Spleen (tissue), 11 donors: ENCODE data around the gene METTL9. TPM values are rescaled to one million over a fixed set of nuclear protein-coding genes. Genes with fewer than 3 reads are reported as not detected.
"Not testable (repeated sequence)": the region's sequence is repeated elsewhere in the genome, so short reads cannot be mapped to it uniquely, and the experiment has no call there.

Experiments
- DNase-seq: peaks from one replicate; pipeline ENCODE4 v3.0.0-alpha.2; 2020
- H3K27ac ChIP-seq, 8 donors: fragments of 200-600 bp; sonication (generic) in 7 of 8; 1 replicate in 4 of 8; 2 replicates in 4 of 8; pipeline versions ENCODE4 v1.5.0 to v1.8.0; 2016 to 2021; ENCODE audit warnings: inconsistent platforms in 4 of 8, mild to moderate bottlenecking in 4 of 8, moderate library complexity in 1 of 8
- H3K27me3 ChIP-seq, 7 donors: fragments of 200-600 bp; sonication (generic) in 6 of 7; replicated peaks in 1 of 7; 1 replicate in 4 of 7; 2 replicates in 3 of 7; pipeline versions ENCODE4 v1.5.0 to v1.8.0; 2016 to 2021; ENCODE audit warnings: inconsistent platforms in 3 of 7, mild to moderate bottlenecking in 1 of 7
- H3K36me3 ChIP-seq, 6 donors: fragments of 200-600 bp; sonication (generic) in 5 of 6; 1 replicate in 4 of 6; 2 replicates in 2 of 6; pipeline versions ENCODE4 v1.5.0 to v1.8.0; 2016 to 2021; ENCODE audit warnings: inconsistent platforms in 2 of 6
- H3K4me1 ChIP-seq, 6 donors: fragments of 200-600 bp; sonication (generic) in 5 of 6; 1 replicate in 3 of 6; 2 replicates in 3 of 6; pipeline versions ENCODE4 v1.5.0 to v1.8.0; 2016 to 2021; ENCODE audit warnings: inconsistent platforms in 3 of 6
- H3K4me3 ChIP-seq, 8 donors: fragments of 200-600 bp; sonication (generic) in 7 of 8; 1 replicate in 4 of 8; 2 replicates in 4 of 8; pipeline versions ENCODE4 v1.5.0 to v1.8.0; 2016 to 2021; ENCODE audit warnings: inconsistent platforms in 4 of 8, mild to moderate bottlenecking in 4 of 8, moderate library complexity in 2 of 8
- H3K9me3 ChIP-seq, 8 donors: fragments of 200-600 bp; sonication (generic) in 7 of 8; 1 replicate in 4 of 8; 2 replicates in 4 of 8; pipeline versions ENCODE4 v1.5.0 to v1.8.0; 2016 to 2021; ENCODE audit warnings: inconsistent platforms in 4 of 8
- POLR2A ChIP-seq, 3 donors: fragments of 450-650 bp; IDR thresholded peaks; one replicate each; pipeline ENCODE4 v1.5.1; 2017; ENCODE audit warnings: antibody characterized with exemption in 3 of 3, mild to moderate bottlenecking in 1 of 3
- POLR2AphosphoS5 ChIP-seq, 3 donors: sonication (generic); formaldehyde crosslinking; IDR thresholded peaks; one replicate each; pipeline ENCODE4 v1.5.1; 2017; ENCODE audit warnings: antibody characterized with exemption in 3 of 3
- WGBS, 5 donors: extraction: QIAGEN DNeasy Blood & Tissue Kit in 3 of 5; methylation state at CpG; one replicate each; pipeline versions ENCODE4 v1.1.5 to v1.1.7; 2013 to 2018; 5-methylcytosine and 5-hydroxymethylcytosine counted together
- intact Hi-C: fragments of 100-400 bp; cut with DNase I; formaldehyde crosslinking; loops from one replicate; pipeline ENCODE4 v1.15.0; 2023; ENCODE audit warnings: low total_unique reads
- polyA plus RNA-seq, 3 donors: library from polyadenylated mRNA; stranded (reverse); fragments of 200-250 nt; gene quantifications; one replicate each; pipeline ENCODE4 v1.2.1, GENCODE V29; 2013
- total RNA-seq, 7 donors: library from RNA; depleted of rRNA in 3 of 7; stranded (reverse); fragments of >200 nt in 3 of 7; fragmentation: NEBNext Ultra II Directional in 4 of 7; extraction: Animal tissue kit (Norgen Biotek cat#: 25700) in 4 of 7; gene quantifications; one replicate each; pipeline versions ENCODE4 v1.1.0 to v1.2.1, GENCODE V29; 2016 to 2021
- TF ChIP-seq, protein P1 (sequence below), 11 experiments: fragments of 200-600 bp in 7 of 11; fragments of 450-650 bp in 4 of 11; sonication (generic) in 4 of 11; IDR thresholded peaks in 8 of 11; conservative IDR thresholded peaks in 3 of 11; 1 replicate in 7 of 11; 2 replicates in 4 of 11; pipeline versions ENCODE4 v1.4.0 to v1.8.0; 2016 to 2021; ENCODE audit warnings: antibody characterized with exemption in 11 of 11, inconsistent platforms in 4 of 11, mild to moderate bottlenecking in 1 of 11
- donor health status: healthy with polysubstance abuse.
- donor health status: DM: no; HTN: no; CAD: no; lungs with moderate emphysema.
- donor health status: DM: no; HTN: no; CAD: no.
- donor health status: Bipolar disorder and iron deficiency.
- donor health status: healthy.
- donor health status: DM: no; HTN: no; CAD: no.
- donor health status: DM: yes; HTN: yes; CAD: no.

The METTL9 gene
- total and polyA plus RNA-seq, 10 donors: 28.5 to 247 (median 97.1) TPM

DNA sequence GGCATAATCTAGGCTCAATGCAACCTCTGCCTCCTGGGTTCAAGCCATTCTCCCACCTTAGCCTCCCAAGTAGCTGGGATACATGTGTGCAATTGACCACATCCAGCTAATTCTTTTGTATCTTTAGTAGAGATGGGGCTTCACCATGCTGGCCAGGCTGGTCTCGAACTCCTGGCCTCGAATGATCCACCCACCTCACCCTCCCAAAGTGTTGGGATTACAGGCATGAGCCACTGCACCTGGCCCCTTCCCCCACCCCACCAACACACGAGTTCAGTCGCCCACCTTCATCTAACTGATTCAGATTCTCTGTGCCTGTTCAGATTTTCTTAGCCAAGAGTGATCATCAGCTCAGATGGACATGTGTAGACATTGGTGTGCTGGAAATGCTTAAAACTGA is 25.0 kb upstream of the METTL9 start:
- no peak for DNase-seq
- H3K36me3 ChIP-seq: no peaks in the 10 kb centered on the region
- peaks cover 0 to 11% (median 0%) of the 10 kb centered on the region in 7 donors for H3K27me3 ChIP-seq
- H3K9me3 ChIP-seq: no peaks in the 10 kb centered on the region
- WGBS, 5 donors: 75 to 85% (median 80%) methylated on average over 4 of the region's 4 CpGs
- TF ChIP-seq POLR2AphosphoS5 (IDR thresholded peaks at IDR 0.05): no peak
- TF ChIP-seq, protein P1, sequence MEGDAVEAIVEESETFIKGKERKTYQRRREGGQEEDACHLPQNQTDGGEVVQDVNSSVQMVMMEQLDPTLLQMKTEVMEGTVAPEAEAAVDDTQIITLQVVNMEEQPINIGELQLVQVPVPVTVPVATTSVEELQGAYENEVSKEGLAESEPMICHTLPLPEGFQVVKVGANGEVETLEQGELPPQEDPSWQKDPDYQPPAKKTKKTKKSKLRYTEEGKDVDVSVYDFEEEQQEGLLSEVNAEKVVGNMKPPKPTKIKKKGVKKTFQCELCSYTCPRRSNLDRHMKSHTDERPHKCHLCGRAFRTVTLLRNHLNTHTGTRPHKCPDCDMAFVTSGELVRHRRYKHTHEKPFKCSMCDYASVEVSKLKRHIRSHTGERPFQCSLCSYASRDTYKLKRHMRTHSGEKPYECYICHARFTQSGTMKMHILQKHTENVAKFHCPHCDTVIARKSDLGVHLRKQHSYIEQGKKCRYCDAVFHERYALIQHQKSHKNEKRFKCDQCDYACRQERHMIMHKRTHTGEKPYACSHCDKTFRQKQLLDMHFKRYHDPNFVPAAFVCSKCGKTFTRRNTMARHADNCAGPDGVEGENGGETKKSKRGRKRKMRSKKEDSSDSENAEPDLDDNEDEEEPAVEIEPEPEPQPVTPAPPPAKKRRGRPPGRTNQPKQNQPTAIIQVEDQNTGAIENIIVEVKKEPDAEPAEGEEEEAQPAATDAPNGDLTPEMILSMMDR (IDR thresholded peaks at IDR 0.05 in 8 of 11, conservative IDR thresholded peaks at IDR 0.05 in 3 of 11): no peak
- no peak for TF ChIP-seq POLR2A (IDR thresholded peaks at IDR 0.05)
- no peak overlapping the region for H3K4me3 ChIP-seq
- no peaks in the 10 kb centered on the region for H3K4me1 ChIP-seq
- intact Hi-C loops: no loop called here
- H3K27ac ChIP-seq: no peak overlapping the region

DNA sequence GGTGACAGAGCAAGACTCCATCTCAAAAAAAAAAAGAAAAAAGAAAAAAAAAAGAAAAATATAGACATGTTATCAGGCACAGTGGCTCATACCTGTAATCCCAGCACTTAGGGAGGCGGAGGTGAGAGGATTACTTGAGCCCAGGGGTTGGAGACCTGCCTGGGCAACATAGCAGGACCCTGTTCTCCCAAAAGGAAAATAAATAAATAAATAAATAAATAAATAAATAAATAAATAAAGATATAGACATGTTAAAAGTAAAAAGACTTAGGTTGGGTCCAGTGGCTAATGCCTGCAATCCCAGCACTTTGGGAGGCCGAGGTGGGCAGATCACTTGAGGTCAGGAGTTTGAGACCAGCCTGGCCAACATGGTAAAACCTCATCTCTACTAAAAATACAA is 23.1 kb upstream of the METTL9 start:
- H3K9me3 ChIP-seq: not testable (repeated sequence)

DNA sequence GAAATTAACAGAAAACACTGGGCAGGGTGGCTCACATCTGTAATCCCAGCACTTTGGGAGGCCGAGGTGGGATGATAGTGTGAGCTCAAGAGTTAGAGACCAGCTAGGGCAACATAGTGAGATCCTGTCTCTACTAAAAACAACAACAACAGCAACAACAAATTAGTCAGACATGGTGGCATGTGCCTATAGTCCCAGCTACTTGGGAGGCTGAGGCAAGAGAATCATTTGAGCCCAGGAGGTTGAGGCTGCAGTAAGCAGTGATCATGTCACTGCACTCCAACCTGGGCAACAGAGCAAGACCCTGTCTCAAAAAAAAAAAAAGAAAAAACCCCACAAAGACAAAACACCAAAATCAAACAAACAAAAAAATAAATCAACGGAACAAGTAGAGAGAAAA is 21.9 kb upstream of the METTL9 start:
- peak; percentile 16 for DNase-seq
- H3K9me3 ChIP-seq, H3K4me1 ChIP-seq, H3K4me3 ChIP-seq, H3K36me3 ChIP-seq, H3K27ac ChIP-seq, H3K27me3 ChIP-seq, intact Hi-C loops: not testable (repeated sequence)
- 57 to 97% (median 83%) methylated on average over 2 of the region's 2 CpGs for WGBS, 5 donors

More for the DNA sequence above, 23.1 kb upstream of the METTL9 start:
- H3K4me3 ChIP-seq, DNase-seq, H3K27me3 ChIP-seq, H3K27ac ChIP-seq, H3K4me1 ChIP-seq, H3K36me3 ChIP-seq, intact Hi-C loops: not testable (repeated sequence)
- 89 to 99% (median 98%) methylated on average over 2 of the region's 2 CpGs for WGBS, 5 donors

DNA sequence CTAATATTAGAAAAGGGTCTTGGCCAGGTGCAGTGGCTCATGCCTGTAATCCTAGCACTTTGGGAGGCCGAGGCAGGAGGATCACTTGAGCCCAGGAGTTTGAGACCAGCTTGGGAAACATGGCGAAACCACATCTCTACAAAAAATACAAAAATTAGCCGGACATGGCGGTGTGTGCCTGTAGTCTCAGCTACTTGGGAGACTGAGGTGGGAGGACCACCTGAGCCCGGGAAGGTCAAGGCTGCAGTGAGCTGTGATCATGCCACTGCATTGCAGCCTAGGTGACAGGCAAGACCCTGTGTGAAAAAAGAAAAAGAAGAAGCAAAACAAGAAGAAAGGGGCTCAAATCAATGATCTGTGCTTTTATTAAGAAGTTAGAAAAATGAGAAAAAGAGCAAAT is 21.1 kb upstream of the METTL9 start:
- H3K27me3 ChIP-seq, H3K36me3 ChIP-seq, H3K4me3 ChIP-seq, intact Hi-C loops, H3K4me1 ChIP-seq, H3K27ac ChIP-seq, H3K9me3 ChIP-seq: not testable (repeated sequence)
- DNase-seq: peak; percentile 54
- 92 to 98% (median 93%) methylated on average over 5 of the region's 5 CpGs for WGBS, 5 donors

DNA sequence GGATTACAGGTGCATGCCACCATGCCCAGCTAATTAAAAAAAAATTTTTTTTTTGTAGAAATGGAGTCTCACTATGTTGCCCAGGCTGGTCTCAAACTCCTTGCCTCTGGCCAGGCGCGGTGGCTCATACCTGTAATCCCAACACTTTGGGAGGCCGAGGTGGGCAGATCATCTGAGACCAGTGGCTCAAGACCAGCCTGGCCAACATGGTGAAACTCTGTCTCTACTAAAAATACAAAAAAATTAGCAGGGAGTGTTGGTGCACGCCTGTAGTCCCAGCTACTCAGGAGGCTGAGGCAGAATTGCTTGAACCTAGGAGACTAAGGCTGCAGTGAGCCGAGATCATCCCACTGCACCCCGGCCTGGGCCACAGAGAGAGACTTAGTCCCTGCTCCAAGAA is 19.2 kb upstream of the METTL9 start:
- H3K4me3 ChIP-seq, H3K27ac ChIP-seq, H3K9me3 ChIP-seq, H3K27me3 ChIP-seq, H3K36me3 ChIP-seq: not testable (repeated sequence)
- DNase-seq: peak; percentile 55
- peaks cover 0 to 11% (median 4%) of the 10 kb centered on the region in 6 donors for H3K4me1 ChIP-seq
- WGBS, 5 donors: 90 to 95% (median 93%) methylated on average over 6 of the region's 6 CpGs
- intact Hi-C loops: loop anchor here (5.0 kb wide), 1 partner anchor 127 kb away; no protein-coding TSS in a partner anchor

GRCh38 chr16:21580807-21581206 is 18.6 kb upstream of the METTL9 start:
- TF ChIP-seq, protein P1 (IDR thresholded peaks at IDR 0.05 in 8 of 11, conservative IDR thresholded peaks at IDR 0.05 in 3 of 11): no peak
- no peak for TF ChIP-seq POLR2AphosphoS5 (IDR thresholded peaks at IDR 0.05)
- TF ChIP-seq POLR2A (IDR thresholded peaks at IDR 0.05): no peak
- no peak overlapping the region for H3K27ac ChIP-seq
- no peaks in the 10 kb centered on the region for H3K9me3 ChIP-seq
- peaks cover 0 to 11% (median 4%) of the 10 kb centered on the region in 6 donors for H3K4me1 ChIP-seq
- peak; percentile 24 for DNase-seq
- WGBS, 5 donors: 78 to 90% (median 88%) methylated on average over 2 of the region's 2 CpGs
- no peak overlapping the region for H3K4me3 ChIP-seq
- no peaks in the 10 kb centered on the region for H3K36me3 ChIP-seq
- no peaks in the 10 kb centered on the region for H3K27me3 ChIP-seq
- intact Hi-C loops: loop anchor here (5.0 kb wide), 1 partner anchor 126 kb away; no protein-coding TSS in a partner anchor
